Ovary (tissue), 9 donors: Measurements from ENCODE around the gene ADAMTSL4. TPM values are rescaled to one million over a fixed set of nuclear protein-coding genes. Genes with fewer than 3 reads are reported as not detected.

Experiments used
- DNase-seq, 5 donors: peaks; one replicate each; pipeline ENCODE4 v3.0.0-alpha.2; 2019 to 2020
- H3K27ac ChIP-seq, 2 donors: fragments of 200-600 bp; one replicate each; pipeline versions ENCODE4 v1.5.1 to v1.8.0; 2019 to 2022
- H3K27me3 ChIP-seq: fragments of 200-600 bp; one replicate; pipeline ENCODE4 v1.8.0; 2022
- H3K36me3 ChIP-seq: fragments of 200-600 bp; sonication (generic); one replicate; pipeline ENCODE4 v1.5.1; 2019
- H3K4me1 ChIP-seq: one replicate; pipeline ENCODE4 v1.8.1; 2013; ENCODE audit warnings: mild to moderate bottlenecking, moderate library complexity; ENCODE audit not compliant: insufficient read depth
- H3K4me3 ChIP-seq: fragments of 200-600 bp; sonication (generic); one replicate; pipeline ENCODE4 v1.5.1; 2017
- H3K9me3 ChIP-seq, 2 donors: fragments of 200-600 bp in 1 of 2; sonication (generic) in 1 of 2; one replicate each; pipeline versions ENCODE4 v1.5.1 to v1.8.1; 2013 to 2019; ENCODE audit warnings: mild to moderate bottlenecking in 1 of 2, moderate library complexity in 1 of 2
- CTCF ChIP-seq, 3 donors: fragments of 450-650 bp in 2 of 3; fragments of 200-600 bp in 1 of 3; IDR thresholded peaks; one replicate each; pipeline versions ENCODE4 v1.5.1 to v1.8.0; 2016 to 2022; ENCODE audit warnings: antibody characterized with exemption in 3 of 3, mild to moderate bottlenecking in 1 of 3
- EP300 ChIP-seq: sonication (generic); formaldehyde crosslinking; IDR thresholded peaks from one replicate; pipeline ENCODE4 v1.6.1; 2017; ENCODE audit warnings: antibody characterized with exemption
- POLR2A ChIP-seq: fragments of 450-650 bp; IDR thresholded peaks from one replicate; pipeline ENCODE4 v1.6.1; 2017; ENCODE audit warnings: antibody characterized with exemption, mild to moderate bottlenecking, moderate library complexity
- WGBS, 3 donors: extraction: QIAGEN DNeasy Blood & Tissue Kit in 1 of 3; methylation state at CpG; one replicate each; pipeline versions ENCODE4 v1.1.5 to v1.1.7; 2013 to 2017; 5-methylcytosine and 5-hydroxymethylcytosine counted together
- intact Hi-C, 4 donors: fragments of 100-400 bp; cut with DNase I; formaldehyde crosslinking; loops; one replicate each; pipeline versions ENCODE4 v1.11.0 to v1.15.1; 2022 to 2023
- polyA plus RNA-seq, 2 donors: library from polyadenylated mRNA; stranded (reverse); fragments of 200-250 nt in 1 of 2; fragments of 350-450 nt in 1 of 2; fragmentation: Illumina TruSeq in 1 of 2; extraction: RNeasy Lipid Tissue Mini Kit (QIAGEN cat#74804) in 1 of 2; gene quantifications; one replicate each; pipeline ENCODE4 v1.2.3, GENCODE V29; 2013 to 2014
- total RNA-seq, 7 donors: library from RNA; depleted of rRNA in 2 of 7; stranded (reverse); fragments of >200 nt in 2 of 7; fragmentation: NEBNext Ultra II Directional in 3 of 7; extraction: Animal tissue kit (Norgen Biotek cat#: 25700) in 3 of 7; gene quantifications; one replicate each; pipeline versions ENCODE4 v1.1.0 to v1.2.4, GENCODE V29; 2016 to 2023
- donor health status: DM: no; HTN: no; CAD: no; lungs with moderate emphysema.
- donor health status: DM: no; HTN: no; CAD: no.
- donor health status: Bipolar disorder and iron deficiency.
- donor health status: DM: yes; HTN: yes; CAD: no.
- donor health status: DM: no; HTN: no; CAD: no.
- donor health status: DM: yes; HTN: yes; CAD: no.

The ADAMTSL4 gene
- total and polyA plus RNA-seq, 9 donors = 8.8 to 86.6 (median 17.0) TPM

- Histone ChIP-seq H3K27ac (no peak overlapping the region), H3K4me1 (no peaks in the 10 kb centered on the region), H3K4me3 (no peak overlapping the region), H3K9me3 (no peaks in the 10 kb centered on the region), H3K27me3 (no peaks in the 10 kb centered on the region), H3K36me3 (no peaks in the 10 kb centered on the region)
- WGBS, 3 donors = 75 to 82% (median 81%) methylated on average over 1 of the region's 1 CpG
- intact Hi-C loops = no loop called here
- DNase-seq = no peak
- no peak for TF ChIP-seq POLR2A
Measured at GRCh38 chr1:150528196-150528595, 21.0 kb upstream of the ADAMTSL4 start.

GRCh38 chr1:150529017-150529416 lies 20.2 kb upstream of the ADAMTSL4 start:
- no peaks in the 10 kb centered on the region for H3K4me1 ChIP-seq
- H3K9me3 ChIP-seq = no peaks in the 10 kb centered on the region
- H3K36me3 ChIP-seq = no peaks in the 10 kb centered on the region
- H3K27me3 ChIP-seq = no peaks in the 10 kb centered on the region
- no peak for TF ChIP-seq EP300
- no peak for TF ChIP-seq CTCF (IDR thresholded peaks at IDR 0.05)
- TF ChIP-seq POLR2A = no peak
- intact Hi-C loops = no loop called here
- no peak overlapping the region for H3K4me3 ChIP-seq
- H3K27ac ChIP-seq = no peak overlapping the region
- peak in 1 of 5 donors; percentile 25 for DNase-seq
- WGBS, 3 donors = 2 to 7% (median 4%) methylated on average over 4 of the region's 4 CpGs

- TF ChIP-seq POLR2A (no peak), CTCF (IDR thresholded peaks at IDR 0.05) (no peak), EP300 (no peak)
- intact Hi-C loops = loop anchor here in 3 of 4 donors (5.0 to 10.0 kb wide), 3 partner anchors 58 to 66 kb away; no protein-coding TSS in a partner anchor
- H3K4me1 ChIP-seq = no peaks in the 10 kb centered on the region
- H3K27me3 ChIP-seq = no peaks in the 10 kb centered on the region
- H3K27ac ChIP-seq = no peak overlapping the region
- no peaks in the 10 kb centered on the region for H3K9me3 ChIP-seq
- WGBS, 3 donors = 96 to 97% (median 96%) methylated on average over 14 of the region's 14 CpGs
- H3K4me3 ChIP-seq = no peak overlapping the region
- no peaks in the 10 kb centered on the region for H3K36me3 ChIP-seq
- no peak for DNase-seq
Measured at GRCh38 chr1:150530491-150531159, 18.6 kb upstream of the ADAMTSL4 start.

DNA sequence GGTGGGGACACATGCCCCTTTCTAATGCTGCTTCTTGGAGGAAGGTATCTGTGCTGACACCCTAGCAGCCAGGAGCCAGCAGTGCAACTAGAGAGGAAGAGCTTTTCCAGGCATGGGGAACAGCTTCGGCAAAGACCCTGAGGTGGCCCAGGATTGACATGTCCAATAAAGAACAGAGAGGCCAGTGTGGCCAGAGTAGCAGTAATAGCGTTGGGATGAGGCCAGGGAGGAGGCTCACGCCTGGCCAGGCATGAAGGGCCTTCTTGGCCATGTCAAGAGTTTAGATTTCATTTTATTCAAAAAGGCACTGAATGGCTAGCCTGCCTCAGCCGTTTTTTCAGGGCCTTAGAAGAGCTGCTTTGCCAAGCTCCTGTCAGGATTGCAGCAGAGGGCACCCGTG lies 16.3 kb upstream of the ADAMTSL4 start:
- DNase-seq = no peak
- H3K36me3 ChIP-seq = no peaks in the 10 kb centered on the region
- H3K4me3 ChIP-seq = no peak overlapping the region
- no peaks in the 10 kb centered on the region for H3K4me1 ChIP-seq
- intact Hi-C loops = loop anchor here in 3 of 4 donors (5.0 to 10.0 kb wide), 3 partner anchors 61 to 68 kb away; no protein-coding TSS in a partner anchor
- H3K27me3 ChIP-seq = no peaks in the 10 kb centered on the region
- H3K27ac ChIP-seq = no peak overlapping the region
- no peak for TF ChIP-seq EP300
- peak in 1 of 3 donors; percentile 2 for TF ChIP-seq CTCF (IDR thresholded peaks at IDR 0.05)
- TF ChIP-seq POLR2A = no peak
- 28 to 42% (median 38%) methylated on average over 5 of the region's 5 CpGs for WGBS, 3 donors
- H3K9me3 ChIP-seq = no peaks in the 10 kb centered on the region

- Histone ChIP-seq H3K27ac (no peak overlapping the region), H3K4me3 (no peak overlapping the region), H3K9me3 (no peaks in the 10 kb centered on the region), H3K27me3 (no peaks in the 10 kb centered on the region), H3K36me3 (no peaks in the 10 kb centered on the region), H3K4me1 (no peaks in the 10 kb centered on the region)
- intact Hi-C loops = loop anchor here in 3 of 4 donors (5.0 to 10.0 kb wide), 3 partner anchors 62 to 69 kb away; no protein-coding TSS in a partner anchor
- WGBS, 3 donors = 95 to 98% (median 96%) methylated on average over 5 to 6 of the region's 6 CpGs
- TF ChIP-seq EP300 = no peak
- no peak for TF ChIP-seq CTCF (IDR thresholded peaks at IDR 0.05)
- no peak for TF ChIP-seq POLR2A
- no peak for DNase-seq
Measured at GRCh38 chr1:150534002-150534401, 15.2 kb upstream of the ADAMTSL4 start.
